Islet precursor cell (in vitro differentiated cells): Measurements from ENCODE around the gene PRM1.

ENCODE experiments used
- DNase-seq: peaks from one replicate; pipeline ENCODE4 v3.0.0-alpha.2; 2018

The PRM1 gene

DNA sequence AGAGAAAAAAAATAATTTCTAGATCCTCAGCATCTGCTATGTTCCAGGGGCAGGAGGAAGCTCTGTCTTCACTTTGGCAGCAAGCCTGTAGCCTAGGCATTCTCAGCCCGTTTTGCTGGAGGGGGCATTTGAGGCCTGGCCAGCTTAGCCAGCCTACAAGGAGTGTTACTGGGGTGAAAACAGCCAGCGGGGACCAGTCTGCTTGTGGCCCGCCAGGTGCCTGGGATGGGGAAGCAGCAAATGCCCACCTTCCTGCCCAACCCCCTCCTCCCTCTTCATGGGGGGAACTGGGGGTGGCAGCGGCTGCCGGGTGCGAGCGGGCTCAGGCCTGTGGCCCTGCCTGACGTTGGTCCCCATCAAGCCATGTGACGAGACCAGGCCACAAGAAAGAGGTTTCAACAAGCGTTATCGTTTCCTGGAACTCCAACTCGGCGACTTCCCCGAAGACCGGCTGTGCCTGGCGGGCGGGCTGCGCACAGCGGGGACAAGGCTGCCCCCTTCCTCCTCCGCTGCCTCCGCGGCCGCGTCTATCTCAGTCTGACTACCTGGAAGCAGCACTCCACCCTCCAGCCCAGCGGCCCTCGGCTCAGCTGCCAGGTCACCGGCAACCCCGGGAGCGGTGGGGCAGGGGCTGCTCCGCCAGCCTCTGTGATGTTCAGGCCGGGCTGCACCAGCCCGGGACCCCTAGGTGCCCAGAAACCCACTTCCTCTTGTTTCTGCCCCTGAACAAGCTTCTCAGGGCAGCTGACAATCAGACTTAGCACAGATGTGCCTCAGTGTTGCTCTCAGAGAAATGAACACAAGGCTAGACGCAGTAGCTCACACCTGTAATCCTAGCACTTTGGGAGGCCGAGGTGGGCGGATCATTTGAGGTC, 48.0 kb downstream of the PRM1 start:
- no peak for DNase-seq

DNA sequence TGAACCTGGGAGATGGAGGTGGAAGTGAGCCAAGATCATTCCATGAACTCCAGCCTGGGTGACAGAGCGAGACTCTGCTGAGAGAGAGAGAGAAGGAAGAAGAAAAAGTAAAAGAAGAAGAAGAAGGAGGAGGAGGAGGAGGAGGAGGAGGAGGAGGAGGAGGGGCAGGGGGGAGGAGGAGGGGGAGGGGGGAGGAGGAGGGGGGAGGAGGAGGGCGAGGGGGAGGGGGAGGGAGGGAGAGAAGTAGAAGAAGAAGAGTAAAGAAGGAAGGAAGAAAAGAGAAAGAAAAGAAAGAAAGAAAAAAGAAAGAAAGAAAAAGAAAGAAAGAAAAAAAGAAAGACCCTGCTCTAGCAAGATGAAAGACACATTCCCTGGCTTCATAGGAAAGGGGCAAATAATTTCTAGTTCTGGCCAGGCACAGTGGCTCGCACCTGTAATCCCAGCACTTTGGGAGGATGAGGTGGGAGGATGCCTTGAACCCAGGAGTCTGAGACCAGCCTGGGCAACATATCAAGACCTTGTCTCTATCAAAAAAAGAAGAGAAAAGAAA, 48.8 kb downstream of the PRM1 start:
- DNase-seq, result no peak

DNA sequence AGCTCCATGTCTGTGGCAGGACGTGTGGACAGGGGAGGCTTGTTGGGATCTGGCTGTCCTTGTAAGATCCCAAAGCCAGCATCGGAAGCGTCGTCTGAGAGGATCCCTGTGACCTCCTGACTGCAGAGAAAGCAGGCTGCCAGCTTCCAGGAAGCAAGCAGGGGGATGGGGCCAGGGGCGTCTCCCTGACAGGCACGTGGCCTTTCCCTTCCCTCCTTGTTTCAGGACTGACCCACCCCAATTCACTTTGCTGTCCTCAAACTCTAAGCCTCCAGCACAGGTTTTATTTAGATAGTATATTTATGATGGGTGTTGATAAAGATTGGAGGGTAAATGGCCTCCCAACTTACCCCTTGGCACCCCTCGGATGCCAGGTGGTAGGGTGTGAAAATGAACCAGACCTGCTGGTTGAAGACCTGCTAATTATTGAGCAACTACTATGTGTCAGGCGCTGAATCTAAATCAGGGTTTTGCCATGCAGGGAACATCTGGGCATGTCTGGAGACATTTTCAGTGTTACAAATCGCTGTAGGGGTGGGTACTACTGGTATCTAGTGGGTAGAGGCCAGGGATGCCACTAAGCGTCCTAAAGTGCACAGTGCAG, 49.7 kb downstream of the PRM1 start:
- no peak for DNase-seq
